ENCODE measurements around the gene CAVIN2.

CAVIN2 gene

DNA sequence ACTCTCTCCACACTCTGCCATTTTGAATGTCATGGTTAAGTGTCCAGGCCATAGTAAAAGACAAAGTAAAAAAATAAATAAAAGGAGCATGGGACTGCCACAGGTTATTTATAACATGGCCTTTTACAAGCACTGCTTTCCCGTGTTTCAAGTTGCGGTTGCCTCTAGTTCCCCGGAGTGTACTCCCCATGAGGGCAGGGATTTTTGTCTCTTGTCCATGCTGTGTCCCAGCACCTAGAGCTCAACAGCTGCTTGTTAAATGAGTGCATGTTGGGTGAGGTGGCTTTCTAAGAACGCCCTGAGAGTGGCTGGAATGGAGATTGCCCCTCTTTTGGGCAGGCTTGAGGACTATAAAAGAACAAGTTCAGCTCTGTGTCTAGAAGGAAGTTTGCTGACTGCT is 8.4 kb downstream of the CAVIN2 start:
- no peak for DNase-seq

DNA sequence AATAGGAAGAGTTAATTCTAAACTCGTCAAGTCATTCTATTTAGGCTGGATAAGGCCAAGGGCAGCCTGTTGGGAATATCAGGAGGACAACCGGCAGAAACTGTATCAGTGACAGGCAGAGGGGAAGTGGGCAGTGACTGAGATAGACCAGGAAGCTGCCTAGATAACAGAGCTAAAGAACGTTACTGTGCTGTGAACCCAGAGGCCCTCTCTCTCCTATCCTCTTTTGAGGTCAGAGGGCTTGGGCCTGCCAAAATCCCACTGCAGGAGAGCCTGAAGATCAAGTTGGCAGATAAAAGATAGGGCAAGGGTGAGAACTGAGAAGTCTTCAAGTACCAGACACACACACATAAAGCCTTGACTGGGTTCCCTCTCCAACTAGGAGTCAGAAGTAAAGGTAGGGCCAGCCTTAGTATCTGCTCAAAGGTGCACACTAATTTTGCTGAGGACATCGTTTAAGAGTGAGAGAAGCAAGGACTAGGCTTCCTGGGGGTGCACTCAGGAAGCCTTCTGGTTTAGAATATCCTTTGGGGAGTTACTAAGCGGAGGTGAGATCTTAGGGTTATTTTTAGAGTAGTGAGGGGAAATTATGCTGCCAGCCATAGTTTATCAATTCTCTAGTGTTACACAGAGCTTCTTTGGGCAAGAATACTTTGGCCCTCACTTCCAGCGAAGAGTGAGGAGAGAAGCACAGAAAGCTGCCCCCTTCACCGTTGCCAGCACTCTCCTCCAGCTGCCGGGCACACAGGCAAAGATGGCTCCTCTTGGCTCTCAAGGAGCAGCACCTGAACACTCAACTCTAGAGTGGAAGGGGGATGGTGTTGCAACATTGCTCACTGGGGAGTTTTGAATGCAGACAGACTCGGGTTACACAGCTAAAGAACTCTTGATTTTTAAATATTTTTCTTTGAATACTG is 9.8 kb downstream of the CAVIN2 start:
- DNase-seq = no peak

DNA sequence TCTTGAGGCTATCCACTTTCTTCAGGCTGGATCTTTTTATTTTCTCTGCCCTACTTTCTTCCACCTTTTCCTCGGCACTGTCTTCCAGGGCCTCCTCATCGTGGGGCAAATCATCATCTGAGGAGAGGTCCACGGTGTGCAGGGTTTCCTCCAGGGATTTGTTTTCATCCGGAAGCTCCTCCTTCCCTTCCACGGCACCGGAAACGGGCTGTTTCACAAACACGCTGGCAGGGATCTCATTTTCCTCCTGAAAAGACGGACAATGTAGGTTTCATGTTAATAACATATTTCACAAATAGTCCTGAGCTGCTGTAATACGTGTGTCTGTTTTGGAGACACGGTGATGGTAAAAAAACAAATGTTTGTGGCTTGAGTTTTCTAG is 10.4 kb downstream of the CAVIN2 start:
- no peak for DNase-seq

DNA sequence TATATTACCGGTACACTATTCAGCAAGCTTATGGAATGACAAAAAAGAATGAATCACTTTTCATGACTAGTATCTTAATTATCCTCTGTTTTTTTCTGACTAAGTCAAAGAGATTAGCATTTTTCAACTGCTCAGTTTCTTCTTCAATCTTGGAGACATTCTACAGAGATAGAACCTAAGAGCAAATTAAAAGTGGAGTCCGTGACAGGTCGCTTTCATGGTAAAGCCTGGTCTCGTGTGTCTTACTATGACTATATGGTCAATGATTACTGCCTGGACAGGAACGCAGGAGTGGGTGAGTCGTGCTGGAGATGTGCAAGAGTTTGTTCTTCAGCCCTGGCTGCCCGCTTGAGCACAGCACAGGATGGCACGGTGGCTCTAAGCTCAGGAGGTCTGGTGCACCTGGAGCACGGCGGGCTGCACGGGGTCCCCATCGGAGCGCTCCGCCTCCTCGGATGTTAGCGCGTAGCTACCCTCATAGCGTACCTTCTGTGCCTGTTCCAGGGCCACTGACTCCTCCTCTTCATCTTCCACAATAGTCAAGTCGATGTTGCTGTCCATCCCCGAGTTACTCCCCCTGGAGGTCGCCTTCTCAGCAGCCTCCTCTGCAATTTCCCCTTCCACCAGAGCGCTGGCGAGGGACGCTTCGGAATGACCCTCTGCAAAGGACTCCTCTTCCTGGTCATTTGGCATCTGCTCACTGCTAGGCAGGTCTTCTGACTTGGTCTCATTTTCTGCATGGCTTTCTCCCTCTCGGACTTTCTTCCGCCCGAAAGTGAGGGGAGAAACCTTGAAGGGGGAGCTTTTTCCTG is 11.1 kb downstream of the CAVIN2 start:
- no peak for DNase-seq

DNA sequence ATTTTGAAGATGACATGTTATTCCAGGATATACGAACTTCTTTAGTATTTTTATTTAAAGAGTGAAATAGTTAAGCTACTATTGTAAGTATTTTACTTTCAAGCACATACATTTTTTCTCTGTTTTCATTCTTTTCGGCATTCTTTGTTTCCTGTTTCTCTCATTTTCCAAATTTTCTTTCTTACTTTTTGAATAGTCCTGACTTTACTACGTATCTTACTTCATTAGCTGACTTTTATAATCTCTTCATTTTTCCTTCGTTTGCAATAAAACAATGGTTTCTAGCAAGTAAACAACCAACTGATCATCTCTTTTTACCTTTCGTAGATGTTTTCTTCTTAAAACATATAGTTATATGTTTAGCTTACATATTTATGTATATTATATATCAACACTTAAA is 11.8 kb downstream of the CAVIN2 start:
- no peak for DNase-seq

DNA sequence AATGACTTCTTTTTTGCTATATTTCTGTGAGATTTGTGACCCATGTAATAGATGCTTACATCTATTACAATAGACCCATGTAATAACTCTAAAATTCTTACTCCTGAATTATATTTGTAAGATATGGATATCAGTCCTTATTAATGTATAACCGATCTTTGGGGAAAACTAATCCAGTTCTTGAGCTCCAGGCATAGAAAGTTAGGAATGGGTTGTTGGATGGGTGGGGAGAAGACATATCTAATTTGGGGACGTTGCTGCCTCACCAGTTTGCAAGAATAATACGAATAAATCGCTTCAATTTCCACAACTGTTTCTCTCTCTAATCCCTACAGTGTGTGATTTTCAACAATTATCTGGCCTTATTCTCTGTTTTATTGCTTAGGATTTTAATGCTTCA is 13.5 kb downstream of the CAVIN2 start:
- DNase-seq = no peak

DNA sequence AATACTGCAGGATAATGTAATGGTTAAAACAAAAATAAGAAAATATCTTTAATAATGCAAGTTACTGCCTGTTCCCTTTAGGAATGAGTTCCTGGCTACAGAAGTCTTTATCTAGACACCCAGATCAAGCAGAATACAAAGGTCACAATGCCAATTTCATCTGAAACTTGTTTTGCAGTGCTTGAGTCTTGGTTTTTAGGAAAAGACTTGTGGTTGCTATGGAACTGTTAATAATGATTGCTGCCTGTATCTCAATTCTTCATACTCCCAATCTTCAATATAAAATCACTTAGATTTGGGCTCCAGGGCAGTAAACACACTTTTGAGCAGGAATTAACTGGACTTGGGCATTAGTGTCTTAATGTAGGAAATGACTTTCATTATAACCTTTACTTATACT is 14.2 kb downstream of the CAVIN2 start:
- no peak for DNase-seq

DNA sequence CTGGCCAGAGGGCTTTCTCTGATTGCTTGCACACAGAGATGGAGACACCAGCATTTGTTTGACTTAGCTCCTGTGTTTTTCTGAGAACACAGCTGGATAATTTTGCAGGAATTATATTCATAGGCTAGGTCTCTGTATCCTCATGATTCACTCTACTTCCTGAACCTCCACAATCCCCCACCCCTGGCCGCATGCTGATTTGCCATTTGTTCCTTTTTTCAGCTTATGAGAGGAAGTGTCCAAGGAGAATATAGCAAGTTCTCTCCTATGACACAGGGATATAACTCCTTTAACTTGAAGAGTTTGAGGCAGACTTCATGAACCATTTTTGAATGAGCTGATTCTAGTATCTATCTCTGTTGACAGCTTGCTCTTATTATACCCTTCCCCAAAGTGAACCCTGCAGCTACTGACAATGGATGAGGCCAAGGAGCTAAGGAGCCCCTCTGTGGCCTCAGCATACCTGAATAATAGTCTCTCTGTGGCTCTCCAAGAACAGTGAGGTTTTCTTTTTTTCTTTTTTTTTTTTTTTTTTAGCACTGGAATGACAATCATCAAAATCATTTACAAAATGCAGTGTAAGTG is 15.4 kb downstream of the CAVIN2 start:
- no peak for DNase-seq

DNA sequence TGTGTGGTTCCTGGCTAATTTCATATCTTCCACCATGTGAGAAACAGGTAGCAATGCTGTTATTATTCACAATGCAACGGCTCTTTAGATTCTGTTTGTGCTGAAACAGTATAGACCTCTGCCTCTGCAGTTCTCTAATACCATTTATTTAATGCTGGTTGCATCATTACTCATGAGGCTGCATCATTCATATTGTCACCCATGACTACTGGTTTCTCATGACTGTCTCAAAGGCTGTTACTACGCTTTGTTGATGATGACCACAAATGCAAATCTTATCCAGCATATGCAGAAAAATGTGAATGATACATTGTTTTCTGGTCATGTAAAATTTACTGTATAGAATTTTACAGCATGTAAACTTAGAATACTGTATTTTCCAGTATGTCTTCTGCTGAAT is 22.5 kb downstream of the CAVIN2 start:
- no peak for DNase-seq

- DNase-seq = no peak
Measured at GRCh38 chr2:191821078-191821477, 25.8 kb downstream of the CAVIN2 start.

DNA sequence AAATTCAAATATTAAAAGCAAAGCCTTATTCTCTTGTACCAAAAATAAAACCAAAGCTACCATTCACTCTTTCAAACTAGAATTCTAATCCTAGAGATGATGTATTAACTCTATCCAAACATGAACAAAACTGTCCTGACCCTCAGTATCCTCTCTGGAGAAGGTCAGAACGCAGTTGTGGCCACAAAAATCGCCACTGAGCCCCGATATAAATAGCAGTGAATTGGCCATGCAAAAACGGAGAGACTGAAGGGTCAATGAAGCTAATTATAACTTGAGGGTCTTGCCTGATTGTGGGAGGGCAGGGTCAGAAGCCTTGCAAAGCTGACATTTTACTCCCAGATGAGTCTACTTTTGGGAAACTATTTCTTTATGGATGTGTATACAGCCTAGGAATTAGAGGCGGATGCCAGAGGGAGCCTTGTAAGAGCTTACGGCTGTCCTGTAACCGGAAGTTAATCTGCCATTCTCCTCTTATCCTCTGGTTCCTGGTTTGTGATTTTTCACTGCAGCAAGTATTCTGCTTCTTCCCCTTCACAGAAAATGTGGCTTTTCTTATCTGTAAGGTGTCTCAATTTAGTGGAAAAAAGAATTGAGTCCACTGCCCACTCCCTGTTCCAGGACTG is 28.1 kb downstream of the CAVIN2 start:
- peak; percentile 8 for DNase-seq

DNA sequence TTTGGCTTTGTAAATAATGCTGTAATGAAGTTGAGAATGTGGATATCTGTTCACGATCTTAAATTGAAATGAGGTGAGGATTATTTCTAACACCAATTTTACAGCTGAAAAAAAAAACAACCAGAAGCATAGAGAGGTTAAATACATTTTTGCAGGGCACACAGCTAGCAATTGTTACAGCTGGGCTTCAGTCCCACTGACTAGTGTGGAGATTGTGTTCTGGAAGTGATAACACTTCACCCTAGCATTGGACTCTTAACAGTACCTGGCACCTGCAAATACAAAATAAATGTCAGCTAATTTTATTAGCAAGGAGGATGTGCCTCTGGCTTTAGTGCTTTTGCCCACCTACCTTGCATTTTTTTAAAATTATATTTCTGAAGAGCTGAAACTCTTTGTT is 28.8 kb downstream of the CAVIN2 start:
- no peak for DNase-seq

GRCh38 chr2:191815010-191815409 is 31.9 kb downstream of the CAVIN2 start:
- DNase-seq = no peak

GRCh38 chr2:191813943-191814342 is 32.9 kb downstream of the CAVIN2 start:
- no peak for DNase-seq

DNA sequence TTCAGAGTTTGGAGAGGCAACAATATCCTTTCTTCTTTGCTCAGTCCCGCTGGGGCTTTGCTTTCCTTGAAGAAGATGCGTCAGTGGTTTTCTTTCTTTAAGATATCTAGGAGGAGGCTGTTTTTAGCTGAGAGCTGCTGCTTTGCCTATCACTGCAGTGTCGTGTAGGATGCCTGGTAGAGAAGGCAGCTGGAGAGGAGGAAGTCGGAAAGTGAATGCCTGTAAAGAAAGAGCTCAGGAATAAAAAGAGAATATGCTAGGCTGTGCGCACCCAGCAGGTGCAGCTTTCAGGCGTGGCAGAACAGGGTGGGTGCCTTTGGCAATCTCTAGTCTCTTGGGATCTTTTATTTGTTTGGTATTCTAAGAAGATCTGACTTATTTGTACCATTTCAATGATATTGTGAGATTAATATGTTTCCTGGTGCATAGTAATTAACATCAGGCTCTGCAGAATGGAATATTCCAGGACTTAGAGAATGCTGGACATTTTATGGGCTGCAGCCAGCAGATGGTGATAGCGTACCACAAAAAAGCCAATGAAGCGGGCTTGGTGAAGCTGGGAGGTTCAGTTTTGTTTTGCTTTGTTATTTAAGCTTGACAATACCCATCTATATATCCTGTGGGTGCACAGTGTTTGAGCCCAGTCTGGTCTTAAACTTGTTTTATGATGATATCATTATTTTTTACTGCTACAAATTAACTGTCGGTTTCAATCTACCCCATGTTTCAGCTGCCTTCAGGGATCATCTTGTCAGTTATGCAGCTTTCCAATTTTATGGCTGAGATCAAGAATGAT is 34.9 kb downstream of the CAVIN2 start:
- DNase-seq = peak; percentile 79

DNA sequence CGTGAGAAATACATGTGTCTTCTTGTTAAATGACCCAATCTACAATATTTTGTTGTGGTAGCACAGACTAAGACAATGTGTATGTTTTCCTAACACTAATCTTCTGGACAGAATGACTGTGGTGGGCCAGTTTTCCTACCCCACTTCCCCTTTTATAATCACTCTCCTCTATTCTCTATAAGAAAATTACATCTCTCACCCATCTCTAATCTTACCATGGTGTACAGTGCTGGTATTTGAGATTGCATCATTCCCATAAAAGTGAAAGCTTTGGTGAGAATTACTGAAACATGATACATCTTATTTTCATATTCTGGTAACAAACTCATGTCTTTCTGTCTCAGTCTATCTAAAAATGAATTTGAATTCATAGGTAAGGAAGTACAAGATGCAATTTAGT is 40.5 kb downstream of the CAVIN2 start:
- no peak for DNase-seq

GRCh38 chr2:191804766-191805165 is 42.1 kb downstream of the CAVIN2 start:
- no peak for DNase-seq

DNA sequence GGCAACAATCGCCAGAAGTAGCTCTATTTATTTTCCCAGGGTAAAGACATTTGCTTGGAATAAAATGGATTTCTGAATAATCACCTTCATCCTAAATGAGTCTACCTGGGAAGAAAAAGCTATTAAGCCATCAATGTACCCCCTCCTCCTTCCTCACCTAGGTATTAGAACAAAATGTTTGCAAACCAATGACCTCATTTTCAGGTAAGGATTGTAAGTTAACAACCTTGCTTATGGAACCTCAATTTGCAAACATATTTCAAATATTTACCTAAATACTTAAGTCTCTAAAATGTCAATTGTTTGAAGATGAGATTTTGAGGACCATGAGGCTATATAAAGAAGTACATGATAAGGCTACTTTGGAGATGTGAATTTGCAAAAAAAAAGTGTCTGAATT is 43.9 kb downstream of the CAVIN2 start:
- no peak for DNase-seq

- no peak for DNase-seq
Measured at GRCh38 chr2:191802180-191802579, 44.7 kb downstream of the CAVIN2 start.

DNA sequence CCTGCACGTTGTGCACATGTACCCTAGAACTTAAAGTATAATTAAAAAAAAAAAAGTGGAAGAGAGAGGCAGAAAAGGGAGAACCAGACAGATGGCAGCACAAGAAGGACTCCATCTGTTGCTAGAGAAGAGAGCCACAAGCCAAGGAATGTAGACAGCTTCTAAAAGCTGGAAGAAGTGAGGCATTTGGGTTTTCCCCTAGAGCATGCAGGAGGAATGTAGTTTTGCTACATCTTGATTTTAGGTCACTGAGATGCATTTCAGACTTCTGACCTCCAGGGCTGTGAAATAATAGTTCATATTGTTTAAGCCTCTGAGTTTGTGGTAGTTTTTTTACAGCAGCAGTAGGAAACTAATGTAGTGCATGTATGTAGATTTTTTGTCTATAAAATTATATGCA is 46.0 kb downstream of the CAVIN2 start:
- DNase-seq = no peak

DNA sequence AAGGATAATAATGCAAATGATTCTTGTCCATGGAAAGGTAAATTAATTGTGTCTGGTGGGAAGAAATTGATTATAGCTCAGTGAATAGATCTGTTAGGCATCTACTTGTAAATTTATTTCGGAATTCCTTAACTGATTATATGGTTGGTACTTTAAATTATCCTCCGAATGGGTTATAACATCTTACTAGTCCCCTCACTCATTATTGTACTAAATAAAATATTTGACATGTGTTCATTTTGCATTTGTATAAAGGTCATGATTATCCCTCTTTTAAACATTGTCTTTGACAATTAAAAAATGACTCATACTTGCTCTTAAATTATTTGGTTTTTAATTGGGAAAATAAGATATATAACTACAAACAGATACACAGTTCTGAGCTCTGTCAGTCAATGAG is 47.4 kb downstream of the CAVIN2 start:
- no peak for DNase-seq

All from retina (tissue), 1 donor.